Measurements from ENCODE around the gene PRKCH. TPM values are rescaled to one million over a fixed set of nuclear protein-coding genes. Genes with fewer than 3 reads are reported as not detected.

PRKCH gene
- total RNA-seq, 2 donors from 2014 or later, result 27.6 to 33.9 TPM

- intact Hi-C loops (cut with DNase I), result no loop called here
- Histone ChIP-seq H3K9me3 (no peaks in the 10 kb centered on the region), H3K27me3 (replicated peaks; ENCODE audit: insufficient read depth) (no peaks in the 10 kb centered on the region), H3K36me3 (no peaks in the 10 kb centered on the region), H3K4me1 (replicated peaks) (peaks cover 5% of the 10 kb centered on the region), H3K4me3 (no peak overlapping the region), H3K27ac (peak overlapping the region; percentile 10 to 48)
- no peak for DNase-seq (ENCODE audit: low spot score)
- 70% methylated on average over 1 of the region's 1 CpG for WGBS
- TF ChIP-seq POLR2AphosphoS5 (IDR thresholded peaks at IDR 0.05) (no peak), POLR2A (IDR thresholded peaks at IDR 0.05) (no peak)
- TF ChIP-seq, protein P1, sequence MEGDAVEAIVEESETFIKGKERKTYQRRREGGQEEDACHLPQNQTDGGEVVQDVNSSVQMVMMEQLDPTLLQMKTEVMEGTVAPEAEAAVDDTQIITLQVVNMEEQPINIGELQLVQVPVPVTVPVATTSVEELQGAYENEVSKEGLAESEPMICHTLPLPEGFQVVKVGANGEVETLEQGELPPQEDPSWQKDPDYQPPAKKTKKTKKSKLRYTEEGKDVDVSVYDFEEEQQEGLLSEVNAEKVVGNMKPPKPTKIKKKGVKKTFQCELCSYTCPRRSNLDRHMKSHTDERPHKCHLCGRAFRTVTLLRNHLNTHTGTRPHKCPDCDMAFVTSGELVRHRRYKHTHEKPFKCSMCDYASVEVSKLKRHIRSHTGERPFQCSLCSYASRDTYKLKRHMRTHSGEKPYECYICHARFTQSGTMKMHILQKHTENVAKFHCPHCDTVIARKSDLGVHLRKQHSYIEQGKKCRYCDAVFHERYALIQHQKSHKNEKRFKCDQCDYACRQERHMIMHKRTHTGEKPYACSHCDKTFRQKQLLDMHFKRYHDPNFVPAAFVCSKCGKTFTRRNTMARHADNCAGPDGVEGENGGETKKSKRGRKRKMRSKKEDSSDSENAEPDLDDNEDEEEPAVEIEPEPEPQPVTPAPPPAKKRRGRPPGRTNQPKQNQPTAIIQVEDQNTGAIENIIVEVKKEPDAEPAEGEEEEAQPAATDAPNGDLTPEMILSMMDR (IDR thresholded peaks at IDR 0.05), result no peak
These were observed 22.1 kb downstream of the PRKCH start for GRCh38 chr14:61343471-61343870.

DNA sequence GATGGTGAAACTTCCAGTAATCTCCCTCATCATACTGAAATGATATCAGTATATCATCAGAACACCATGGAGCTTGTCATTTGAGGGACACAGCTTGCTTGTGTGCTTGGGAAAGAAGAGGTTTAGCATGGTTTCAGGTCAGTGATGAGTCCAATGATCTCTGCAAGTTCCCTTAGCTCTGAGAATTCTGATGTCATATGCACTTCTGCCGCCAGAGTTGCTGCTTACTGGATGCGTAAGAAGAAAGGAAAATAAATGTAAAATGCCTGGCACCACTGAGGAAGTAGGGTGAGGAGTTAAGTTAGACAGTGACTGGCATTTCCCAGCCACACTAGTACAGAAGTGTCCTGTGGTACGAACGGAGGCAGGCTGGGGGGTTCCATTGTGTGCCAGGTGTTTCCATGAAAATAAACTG, 22.6 kb downstream of the PRKCH start:
- Histone ChIP-seq H3K4me3 (no peak overlapping the region), H3K4me1 (replicated peaks) (peaks cover 5% of the 10 kb centered on the region), H3K27me3 (replicated peaks; ENCODE audit: insufficient read depth) (no peaks in the 10 kb centered on the region), H3K36me3 (no peaks in the 10 kb centered on the region), H3K9me3 (no peaks in the 10 kb centered on the region), H3K27ac (peak overlapping the region; percentile 10 to 48)
- intact Hi-C loops (cut with DNase I), result no loop called here
- DNase-seq (ENCODE audit: low spot score), result no peak
- 84% methylated on average over 4 of the region's 4 CpGs for WGBS
- no peak for TF ChIP-seq POLR2AphosphoS5 (IDR thresholded peaks at IDR 0.05)
- TF ChIP-seq POLR2A (IDR thresholded peaks at IDR 0.05), result no peak
- TF ChIP-seq, protein P1 (IDR thresholded peaks at IDR 0.05), result no peak

DNA sequence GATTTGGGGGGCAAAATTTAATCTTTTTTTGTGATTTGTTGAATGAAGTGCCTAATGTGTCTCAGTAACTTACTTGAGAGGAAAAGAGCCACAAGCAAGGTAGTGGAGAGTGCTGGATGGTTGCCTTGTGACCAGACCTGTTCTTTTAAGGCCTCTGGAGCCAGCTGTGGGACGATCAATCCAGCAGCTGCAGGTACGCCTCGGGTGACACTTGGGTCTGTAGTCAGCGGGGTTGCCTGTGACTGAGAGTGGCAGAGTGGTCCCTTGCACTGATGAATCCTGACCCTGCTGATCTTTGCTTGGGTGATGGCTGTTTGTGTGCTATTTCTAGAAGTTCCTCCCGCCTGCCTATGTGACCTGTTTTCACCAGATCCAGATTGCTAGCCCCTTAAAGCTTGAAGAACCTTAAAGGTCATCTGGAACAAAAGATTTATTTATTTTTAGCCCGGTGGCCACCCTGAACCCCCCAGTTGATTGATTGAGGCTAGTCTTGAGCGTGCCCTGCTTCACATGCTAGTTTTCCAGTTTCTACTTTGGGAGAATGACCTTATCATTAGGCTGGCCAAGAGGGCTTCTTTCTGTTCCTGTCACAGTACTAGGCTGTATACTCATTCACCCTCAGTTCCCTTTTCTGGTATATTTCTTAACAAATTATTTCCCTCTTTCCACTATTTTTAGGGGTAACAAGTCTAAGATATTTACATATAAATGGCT, 23.2 kb downstream of the PRKCH start:
- no peak for DNase-seq (ENCODE audit: low spot score)
- intact Hi-C loops (cut with DNase I), result no loop called here
- TF ChIP-seq, protein P1 (IDR thresholded peaks at IDR 0.05), result no peak
- no peak for TF ChIP-seq POLR2A (IDR thresholded peaks at IDR 0.05)
- no peak for TF ChIP-seq POLR2AphosphoS5 (IDR thresholded peaks at IDR 0.05)
- Histone ChIP-seq H3K27me3 (replicated peaks; ENCODE audit: insufficient read depth) (no peaks in the 10 kb centered on the region), H3K27ac (peak overlapping the region; percentile 10 to 20), H3K9me3 (no peaks in the 10 kb centered on the region), H3K4me3 (no peak overlapping the region), H3K4me1 (replicated peaks) (peaks cover 5% of the 10 kb centered on the region), H3K36me3 (no peaks in the 10 kb centered on the region)
- 87% methylated on average over 7 of the region's 7 CpGs for WGBS

- intact Hi-C loops (cut with DNase I), result no loop called here
- peaks cover 5% of the 10 kb centered on the region for H3K4me1 ChIP-seq (replicated peaks)
- no peak for DNase-seq (ENCODE audit: low spot score)
- H3K27ac ChIP-seq, result peak overlapping the region; percentile 10 to 20
- 72% methylated on average over 2 of the region's 2 CpGs for WGBS
- no peak for TF ChIP-seq POLR2AphosphoS5 (IDR thresholded peaks at IDR 0.05)
- no peak for TF ChIP-seq POLR2A (IDR thresholded peaks at IDR 0.05)
- TF ChIP-seq, protein P1 (IDR thresholded peaks at IDR 0.05), result no peak
- H3K9me3 ChIP-seq, result no peaks in the 10 kb centered on the region
- H3K4me3 ChIP-seq, result no peak overlapping the region
- H3K36me3 ChIP-seq, result no peaks in the 10 kb centered on the region
- H3K27me3 ChIP-seq (replicated peaks; ENCODE audit: insufficient read depth), result no peaks in the 10 kb centered on the region
These were observed 23.7 kb downstream of the PRKCH start for GRCh38 chr14:61345151-61345482.

DNA sequence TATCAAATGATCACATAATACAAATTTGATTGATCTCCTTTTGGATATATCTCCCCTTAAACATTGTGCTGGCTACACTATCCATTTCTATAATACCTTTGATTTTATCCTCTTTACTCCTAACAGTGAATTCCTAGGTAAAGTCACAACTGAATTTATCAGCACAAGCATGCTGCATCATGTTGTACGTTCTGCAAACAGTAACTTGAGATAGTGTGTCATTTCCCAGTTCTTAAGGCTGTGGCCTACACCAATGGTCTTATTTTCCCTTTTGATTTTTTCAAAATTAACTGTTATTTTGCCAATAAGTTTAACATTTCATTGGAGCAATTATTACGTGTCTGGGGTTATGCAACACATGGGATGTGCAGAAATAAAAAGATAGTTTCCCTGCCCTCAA, 24.8 kb downstream of the PRKCH start:
- WGBS, result 23% methylated on average over 2 of the region's 2 CpGs
- intact Hi-C loops (cut with DNase I), result no loop called here
- H3K27me3 ChIP-seq (replicated peaks; ENCODE audit: insufficient read depth), result no peaks in the 10 kb centered on the region
- no peaks in the 10 kb centered on the region for H3K9me3 ChIP-seq
- peaks cover 5% of the 10 kb centered on the region for H3K4me1 ChIP-seq (replicated peaks)
- H3K27ac ChIP-seq, result peak overlapping the region; percentile 37 to 41
- no peaks in the 10 kb centered on the region for H3K36me3 ChIP-seq
- DNase-seq (ENCODE audit: low spot score), result peak; percentile 34
- peak; percentile 70 for TF ChIP-seq POLR2AphosphoS5 (IDR thresholded peaks at IDR 0.05)
- TF ChIP-seq, protein P1 (IDR thresholded peaks at IDR 0.05), result no peak
- H3K4me3 ChIP-seq, result no peak overlapping the region
